ENCODE measurements around the gene RNF43. TPM values are rescaled to one million over a fixed set of nuclear protein-coding genes. Genes with fewer than 3 reads are reported as not detected.

RNF43 gene
- total and polyA plus RNA-seq, 2 of the 13 experiments (the other 11 are each of a cell fraction or from before 2014, with no cell fraction given), result 31.0 to 53.4 TPM

DNA sequence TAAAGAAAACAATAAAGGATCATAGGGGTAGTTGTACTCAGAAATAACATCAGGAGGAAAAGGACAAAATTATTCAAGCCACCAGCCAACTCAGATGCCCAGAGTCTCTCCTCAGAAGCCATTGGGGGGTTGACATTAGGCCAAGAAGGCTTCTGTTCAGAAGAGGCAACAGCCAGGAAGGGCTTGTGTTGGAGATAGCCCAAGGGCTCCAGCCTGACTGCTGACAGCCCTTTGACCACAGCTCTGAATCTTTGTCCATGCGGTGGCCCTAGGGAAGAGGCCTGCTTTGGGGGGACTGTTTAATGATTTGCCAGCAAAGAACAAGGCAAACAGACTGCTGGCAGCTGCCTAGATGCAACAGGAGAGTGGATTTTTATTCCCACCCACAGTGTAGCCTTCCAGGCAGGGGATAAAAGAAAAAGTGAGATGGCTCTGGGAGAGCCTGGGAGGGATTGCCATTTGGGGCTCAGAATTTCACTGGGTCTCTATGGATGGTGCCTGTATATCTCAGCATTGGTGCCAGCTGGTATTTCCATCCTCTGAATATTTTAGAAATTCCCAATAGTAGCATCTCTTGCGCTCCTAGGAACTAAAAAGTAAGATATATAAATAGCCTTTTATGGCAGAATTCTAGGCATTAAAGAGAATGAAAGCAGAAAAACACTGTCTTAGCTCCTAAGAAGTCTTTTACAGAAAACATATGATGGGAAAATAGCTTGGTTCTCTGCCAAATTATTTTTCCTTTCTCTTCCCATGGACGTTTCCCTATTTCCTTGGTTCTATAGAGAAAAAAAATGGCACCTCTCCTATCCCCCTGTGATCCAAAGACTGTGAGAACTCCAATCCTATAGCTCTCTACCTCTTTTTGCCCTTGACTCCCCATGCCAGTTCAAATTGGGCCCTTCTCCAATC, 36.0 kb downstream of the RNF43 start (continued):
- TF ChIP-seq, protein P1, sequence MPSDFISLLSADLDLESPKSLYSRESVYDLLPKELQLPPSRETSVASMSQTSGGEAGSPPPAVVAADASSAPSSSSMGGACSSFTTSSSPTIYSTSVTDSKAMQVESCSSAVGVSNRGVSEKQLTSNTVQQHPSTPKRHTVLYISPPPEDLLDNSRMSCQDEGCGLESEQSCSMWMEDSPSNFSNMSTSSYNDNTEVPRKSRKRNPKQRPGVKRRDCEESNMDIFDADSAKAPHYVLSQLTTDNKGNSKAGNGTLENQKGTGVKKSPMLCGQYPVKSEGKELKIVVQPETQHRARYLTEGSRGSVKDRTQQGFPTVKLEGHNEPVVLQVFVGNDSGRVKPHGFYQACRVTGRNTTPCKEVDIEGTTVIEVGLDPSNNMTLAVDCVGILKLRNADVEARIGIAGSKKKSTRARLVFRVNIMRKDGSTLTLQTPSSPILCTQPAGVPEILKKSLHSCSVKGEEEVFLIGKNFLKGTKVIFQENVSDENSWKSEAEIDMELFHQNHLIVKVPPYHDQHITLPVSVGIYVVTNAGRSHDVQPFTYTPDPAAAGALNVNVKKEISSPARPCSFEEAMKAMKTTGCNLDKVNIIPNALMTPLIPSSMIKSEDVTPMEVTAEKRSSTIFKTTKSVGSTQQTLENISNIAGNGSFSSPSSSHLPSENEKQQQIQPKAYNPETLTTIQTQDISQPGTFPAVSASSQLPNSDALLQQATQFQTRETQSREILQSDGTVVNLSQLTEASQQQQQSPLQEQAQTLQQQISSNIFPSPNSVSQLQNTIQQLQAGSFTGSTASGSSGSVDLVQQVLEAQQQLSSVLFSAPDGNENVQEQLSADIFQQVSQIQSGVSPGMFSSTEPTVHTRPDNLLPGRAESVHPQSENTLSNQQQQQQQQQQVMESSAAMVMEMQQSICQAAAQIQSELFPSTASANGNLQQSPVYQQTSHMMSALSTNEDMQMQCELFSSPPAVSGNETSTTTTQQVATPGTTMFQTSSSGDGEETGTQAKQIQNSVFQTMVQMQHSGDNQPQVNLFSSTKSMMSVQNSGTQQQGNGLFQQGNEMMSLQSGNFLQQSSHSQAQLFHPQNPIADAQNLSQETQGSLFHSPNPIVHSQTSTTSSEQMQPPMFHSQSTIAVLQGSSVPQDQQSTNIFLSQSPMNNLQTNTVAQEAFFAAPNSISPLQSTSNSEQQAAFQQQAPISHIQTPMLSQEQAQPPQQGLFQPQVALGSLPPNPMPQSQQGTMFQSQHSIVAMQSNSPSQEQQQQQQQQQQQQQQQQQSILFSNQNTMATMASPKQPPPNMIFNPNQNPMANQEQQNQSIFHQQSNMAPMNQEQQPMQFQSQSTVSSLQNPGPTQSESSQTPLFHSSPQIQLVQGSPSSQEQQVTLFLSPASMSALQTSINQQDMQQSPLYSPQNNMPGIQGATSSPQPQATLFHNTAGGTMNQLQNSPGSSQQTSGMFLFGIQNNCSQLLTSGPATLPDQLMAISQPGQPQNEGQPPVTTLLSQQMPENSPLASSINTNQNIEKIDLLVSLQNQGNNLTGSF (CRISPR knock-in tag; IDR thresholded peaks at IDR 0.05), result peak; percentile 26; the same call in 1 of the 2 replicates
- TF ChIP-seq ZNF431 (CRISPR knock-in tag; IDR thresholded peaks at IDR 0.05; ENCODE audit: borderline replicate concordance, low read depth) (peak; percentile 70; the same call in 1 of the 2 replicates), PITX1 (CRISPR knock-in tag; IDR thresholded peaks at IDR 0.05) (peak; percentile 93), ETV5 (CRISPR knock-in tag; IDR thresholded peaks at IDR 0.05; ENCODE audit: borderline replicate concordance) (peak; percentile 75), FOXJ3 (CRISPR knock-in tag; IDR thresholded peaks at IDR 0.05; ENCODE audit: borderline replicate concordance) (peak; percentile 94; the same call in 1 of the 2 replicates), ZBTB21 (CRISPR knock-in tag; IDR thresholded peaks at IDR 0.05) (peak; percentile 50), DNMT1 (CRISPR knock-in tag; IDR thresholded peaks at IDR 0.05) (no peak), NCOA2 (CRISPR knock-in tag; IDR thresholded peaks at IDR 0.05) (peak; percentile 93), SRY (CRISPR knock-in tag; IDR thresholded peaks at IDR 0.05) (no peak; the same call in none of the 2 replicates), NFE2L1 (CRISPR knock-in tag; IDR thresholded peaks at IDR 0.05; ENCODE audit: borderline replicate concordance) (no peak), GTF2F1 (IDR thresholded peaks at IDR 0.05; ENCODE audit: low read length) (no peak), ZNF296 (CRISPR knock-in tag; conservative IDR thresholded peaks at IDR 0.05) (no peak), SP5 (CRISPR knock-in tag; IDR thresholded peaks at IDR 0.05; ENCODE audit: borderline replicate concordance, low read depth) (peak; percentile 72; the same call in 1 of the 2 replicates), NFE2 (CRISPR knock-in tag; IDR thresholded peaks at IDR 0.05) (no peak), PTBP1 (IDR thresholded peaks at IDR 0.05; ENCODE audit: low read depth, low read length, poor library complexity, severe bottlenecking) (no peak), YY1 (IDR thresholded peaks at IDR 0.05; ENCODE audit: insufficient read depth, insufficient replicate concordance, low read depth, low read length) (peak; percentile 82), BCL6 (CRISPR knock-in tag; IDR thresholded peaks at IDR 0.05) (peak; percentile 86), ZNF383 (CRISPR knock-in tag; IDR thresholded peaks at IDR 0.05; ENCODE audit: borderline replicate concordance) (no peak), ZNF17 (CRISPR knock-in tag; IDR thresholded peaks at IDR 0.05) (no peak), CCDC6 (CRISPR knock-in tag; IDR thresholded peaks at IDR 0.05) (peak; percentile 80)
- TF ChIP-seq, protein P2, sequence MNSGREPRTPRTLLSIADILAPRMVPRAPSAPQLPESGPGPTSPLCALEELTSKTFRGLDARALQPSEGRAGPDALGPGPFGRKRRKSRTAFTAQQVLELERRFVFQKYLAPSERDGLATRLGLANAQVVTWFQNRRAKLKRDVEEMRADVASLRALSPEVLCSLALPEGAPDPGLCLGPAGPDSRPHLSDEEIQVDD (CRISPR knock-in tag; IDR thresholded peaks at IDR 0.05; ENCODE audit: borderline replicate concordance), result no peak
- TF ChIP-seq, protein P3, sequence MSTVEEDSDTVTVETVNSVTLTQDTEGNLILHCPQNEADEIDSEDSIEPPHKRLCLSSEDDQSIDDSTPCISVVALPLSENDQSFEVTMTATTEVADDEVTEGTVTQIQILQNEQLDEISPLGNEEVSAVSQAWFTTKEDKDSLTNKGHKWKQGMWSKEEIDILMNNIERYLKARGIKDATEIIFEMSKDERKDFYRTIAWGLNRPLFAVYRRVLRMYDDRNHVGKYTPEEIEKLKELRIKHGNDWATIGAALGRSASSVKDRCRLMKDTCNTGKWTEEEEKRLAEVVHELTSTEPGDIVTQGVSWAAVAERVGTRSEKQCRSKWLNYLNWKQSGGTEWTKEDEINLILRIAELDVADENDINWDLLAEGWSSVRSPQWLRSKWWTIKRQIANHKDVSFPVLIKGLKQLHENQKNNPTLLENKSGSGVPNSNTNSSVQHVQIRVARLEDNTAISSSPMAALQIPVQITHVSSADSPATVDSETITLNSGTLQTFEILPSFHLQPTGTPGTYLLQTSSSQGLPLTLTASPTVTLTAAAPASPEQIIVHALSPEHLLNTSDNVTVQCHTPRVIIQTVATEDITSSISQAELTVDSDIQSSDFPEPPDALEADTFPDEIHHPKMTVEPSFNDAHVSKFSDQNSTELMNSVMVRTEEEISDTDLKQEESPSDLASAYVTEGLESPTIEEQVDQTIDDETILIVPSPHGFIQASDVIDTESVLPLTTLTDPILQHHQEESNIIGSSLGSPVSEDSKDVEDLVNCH (CRISPR knock-in tag; IDR thresholded peaks at IDR 0.05), result no peak
